H1 (cell line): ENCODE results near the gene JAKMIP2. TPM values are rescaled to one million over a fixed set of nuclear protein-coding genes. Genes with fewer than 3 reads are reported as not detected.

Source experiments
- CTCF ChIA-PET: fragments of 300-600 bp; sonication (Branson Sonifier 250); formaldehyde crosslinking; loops from one replicate; lab custom pipeline; 2021; ENCODE audit not compliant: partially characterized antibody; lab: Charles Lee
- POLR2A ChIA-PET: fragments of 300-600 bp; sonication (Branson Sonifier 250); formaldehyde crosslinking; loops from one replicate; lab custom pipeline; 2021; ENCODE audit warnings: inconsistent platforms; ENCODE audit not compliant: partially characterized antibody; lab: Charles Lee
- DNase-seq, 2 experiments: peaks; one replicate each; pipeline versions ENCODE4 v3.0.0 to v3.0.0-alpha.2; 2010 to 2022; ENCODE audit warnings: low spot score in 2 of 2, low read depth in 1 of 2, mixed read lengths in 1 of 2
- FAIRE-seq: peaks from 2 replicates; lab custom pipeline; 2011; peaks lifted over from hg19 to GRCh38; lab: Jason Lieb, UNC
- H2AFZ ChIP-seq: 2 replicates; pipeline ENCODE4 v1.8.1; 2012; ENCODE audit warnings: low read length, inconsistent platforms
- H2AK5ac ChIP-seq: 2 replicates; pipeline ENCODE4 v1.6.1; 2013; ENCODE audit warnings: low read depth, low read length
- H2BK120ac ChIP-seq: replicated peaks from 2 replicates; pipeline ENCODE3; 2013; ENCODE audit warnings: low read depth, low read length, inconsistent platforms
- H2BK12ac ChIP-seq: 2 replicates; pipeline ENCODE4 v1.6.1; 2013; ENCODE audit warnings: low read depth, low read length
- H2BK15ac ChIP-seq: 2 replicates; pipeline ENCODE4 v1.6.1; 2013; ENCODE audit warnings: low read length
- H2BK20ac ChIP-seq: 2 replicates; pipeline ENCODE4 v1.6.1; 2013; ENCODE audit warnings: low read length
- H2BK5ac ChIP-seq: 2 replicates; pipeline ENCODE4 v1.6.1; 2013; ENCODE audit warnings: low read depth, low read length
- H3K14ac ChIP-seq: 2 replicates; pipeline ENCODE4 v1.6.1; 2013; ENCODE audit warnings: inconsistent platforms; ENCODE audit not compliant: insufficient read length
- H3K18ac ChIP-seq: 2 replicates; pipeline ENCODE4 v1.6.1; 2013; ENCODE audit warnings: low read length; ENCODE audit errors: extremely low read depth
- H3K23ac ChIP-seq: 2 replicates; pipeline ENCODE4 v1.6.1; 2013; ENCODE audit warnings: inconsistent platforms; ENCODE audit not compliant: insufficient read length
- H3K23me2 ChIP-seq: 2 replicates; pipeline ENCODE4 v1.6.1; 2013; ENCODE audit warnings: low read depth, low read length
- H3K27ac ChIP-seq: 2 replicates; pipeline ENCODE4 v1.6.1; 2011; ENCODE audit warnings: low read depth, low read length, inconsistent platforms
- H3K27me3 ChIP-seq, 4 experiments: replicated peaks in 1 of 4; 1 replicate in 1 of 4; 2 replicates in 3 of 4; pipeline versions ENCODE4 v1.6.1 to v1.8.1; 2011 to 2013; ENCODE audit warnings: low read length in 3 of 4, mild to moderate bottlenecking in 3 of 4, inconsistent platforms in 2 of 4, mixed read lengths in 2 of 4, moderate library complexity in 1 of 4; ENCODE audit not compliant: control insufficient read depth in 3 of 4, insufficient read depth in 3 of 4; ENCODE audit errors: extremely low read depth in 1 of 4
- H3K36me3 ChIP-seq, 4 experiments: 2 replicates each; pipeline versions ENCODE4 v1.6.1 to v1.8.1; 2011 to 2013; ENCODE audit warnings: mild to moderate bottlenecking in 4 of 4, low read length in 3 of 4, moderate library complexity in 2 of 4, control low read depth in 1 of 4, inconsistent platforms in 1 of 4; ENCODE audit not compliant: insufficient read depth in 4 of 4, control insufficient read depth in 2 of 4
- H3K4ac ChIP-seq: replicated peaks from 2 replicates; pipeline ENCODE3; 2013; ENCODE audit warnings: low read length, low read depth, mixed read lengths, inconsistent platforms; ENCODE audit not compliant: insufficient read length
- H3K4me1 ChIP-seq, 4 experiments: replicated peaks in 1 of 4; 1 replicate in 1 of 4; 2 replicates in 3 of 4; pipeline versions ENCODE4 v1.6.1 to v1.8.1; 2011 to 2013; ENCODE audit warnings: low read length in 3 of 4, inconsistent platforms in 2 of 4, mixed read lengths in 1 of 4; ENCODE audit not compliant: insufficient read depth in 4 of 4, control insufficient read depth in 3 of 4
- H3K4me2 ChIP-seq, 2 experiments: 2 replicates each; pipeline versions ENCODE4 v1.6.1 to v1.8.1; 2011 to 2013; ENCODE audit warnings: low read depth in 2 of 2, low read length in 2 of 2, control low read depth in 1 of 2, inconsistent platforms in 1 of 2, mild to moderate bottlenecking in 1 of 2; ENCODE audit not compliant: insufficient read depth in 1 of 2
- H3K4me3 ChIP-seq, 4 experiments: fragments of 200-600, 300-600 bp in 1 of 4; sonication (generic), shearing (Covaris generic), sonication (Bioruptor Twin) in 1 of 4; 2 replicates each; pipeline versions ENCODE4 v1.5.1 to v1.8.1; 2011 to 2016; ENCODE audit warnings: low read length in 4 of 4, low read depth in 3 of 4, control low read depth in 2 of 4, inconsistent platforms in 2 of 4, mild to moderate bottlenecking in 2 of 4, mixed read lengths in 1 of 4, moderate library complexity in 1 of 4; ENCODE audit not compliant: insufficient read depth in 2 of 4; ENCODE audit errors: extremely low read depth in 1 of 4
- H3K56ac ChIP-seq: replicated peaks from 2 replicates; pipeline ENCODE3; 2013; ENCODE audit warnings: low read depth, mild to moderate bottlenecking, mixed read lengths, low read length, inconsistent platforms; ENCODE audit not compliant: insufficient read length
- H3K79me1 ChIP-seq: 2 replicates; pipeline ENCODE4 v1.6.1; 2013; ENCODE audit warnings: low read depth, low read length, control low read depth
- H3K79me2 ChIP-seq, 2 experiments: 2 replicates each; pipeline versions ENCODE4 v1.6.1 to v1.8.1; 2012 to 2013; ENCODE audit warnings: low read length in 2 of 2, mild to moderate bottlenecking in 2 of 2, inconsistent platforms in 1 of 2; ENCODE audit not compliant: insufficient read depth in 2 of 2, control insufficient read depth in 1 of 2
- H3K9ac ChIP-seq, 4 experiments: replicated peaks in 1 of 4; 1 replicate in 1 of 4; 2 replicates in 3 of 4; pipeline versions ENCODE4 v1.6.1 to v1.8.1; 2011 to 2013; ENCODE audit warnings: low read depth in 3 of 4, low read length in 3 of 4, control low read depth in 2 of 4, mild to moderate bottlenecking in 2 of 4, moderate library complexity in 2 of 4, inconsistent platforms in 1 of 4; ENCODE audit errors: extremely low read depth in 1 of 4
- H3K9me3 ChIP-seq, 2 experiments: 2 replicates each; pipeline versions ENCODE4 v1.6.1 to v1.8.1; 2012 to 2013; ENCODE audit warnings: mild to moderate bottlenecking in 2 of 2, moderate library complexity in 2 of 2, control low read depth in 1 of 2, inconsistent platforms in 1 of 2, low read depth in 1 of 2, low read length in 1 of 2, mixed read lengths in 1 of 2; ENCODE audit not compliant: insufficient read depth in 2 of 2
- H4K20me1 ChIP-seq, 2 experiments: replicated peaks in 1 of 2; 2 replicates each; pipeline versions ENCODE3 to v1.8.1; 2011 to 2013; ENCODE audit warnings: inconsistent platforms in 2 of 2, low read length in 2 of 2, mild to moderate bottlenecking in 1 of 2; ENCODE audit not compliant: insufficient read depth in 2 of 2, control insufficient read depth in 1 of 2
- H4K5ac ChIP-seq: 2 replicates; pipeline ENCODE4 v1.6.1; 2013; ENCODE audit warnings: low read length, low read depth, mixed read lengths, inconsistent platforms; ENCODE audit not compliant: insufficient read length
- H4K8ac ChIP-seq: 2 replicates; pipeline ENCODE4 v1.8.0; 2013; ENCODE audit warnings: mild to moderate bottlenecking, moderate library complexity, low read length, inconsistent platforms; ENCODE audit not compliant: insufficient read depth; ENCODE audit errors: extremely low read depth
- H4K91ac ChIP-seq: replicated peaks from 2 replicates; pipeline ENCODE3; 2013; ENCODE audit warnings: low read length, mixed read lengths, inconsistent platforms; ENCODE audit not compliant: insufficient read length
- CEBPB ChIP-seq: IDR thresholded peaks from 2 replicates; pipeline ENCODE4 v1.6.1; 2012; ENCODE audit warnings: low read depth, low read length
- CHD1 ChIP-seq: IDR thresholded peaks from 2 replicates; pipeline ENCODE4 v1.6.1; 2012; ENCODE audit warnings: low read depth, low read length, improper control_type of control experiment
- JUND ChIP-seq: IDR thresholded peaks from 2 replicates; pipeline ENCODE4 v1.6.1; 2011; ENCODE audit warnings: mild to moderate bottlenecking, improper control_type of control experiment, low read length
- MAX ChIP-seq: IDR thresholded peaks from 2 replicates; pipeline ENCODE4 v1.6.1; 2012; ENCODE audit warnings: inconsistent platforms
- RAD21 ChIP-seq, 2 experiments: IDR thresholded peaks in 1 of 2; conservative IDR thresholded peaks in 1 of 2; 2 replicates each; pipeline ENCODE4 v1.6.1; 2011; ENCODE audit warnings: low read depth in 2 of 2, low read length in 2 of 2, improper control_type of control experiment in 1 of 2, inconsistent platforms in 1 of 2, mild to moderate bottlenecking in 1 of 2, moderate library complexity in 1 of 2
- SIRT6 ChIP-seq: IDR thresholded peaks from one replicate; pipeline ENCODE4 v1.7.1; 2012; ENCODE audit warnings: low read length, inconsistent platforms
- SIX5 ChIP-seq: IDR thresholded peaks from 2 replicates; pipeline ENCODE4 v1.6.1; 2011; ENCODE audit warnings: mild to moderate bottlenecking, low read depth, low read length
- WGBS, 2 experiments: shearing (Covaris generic) in 1 of 2; methylation state at CpG; one replicate each; pipeline versions ENCODE4 v1.1.6 to v1.1.7; 2013 to 2015; ENCODE audit warnings: low lambda C conversion rate in 2 of 2, mixed read lengths in 2 of 2, inconsistent platforms in 1 of 2, low coverage in 1 of 2, missing lambda C conversion rate in 1 of 2; ENCODE audit not compliant: insufficient replicate concordance in 2 of 2, insufficient coverage in 1 of 2, insufficient read length in 1 of 2; ENCODE audit errors: extremely low coverage in 1 of 2, missing lambda C conversion rate in 1 of 2; 5-methylcytosine and 5-hydroxymethylcytosine counted together
- polyA plus RNA-seq, 7 experiments: library from polyadenylated mRNA; depleted of rRNA in 3 of 7; stranded (reverse) in 5 of 7; unstranded in 2 of 7; fragments of >200 nt in 5 of 7; fragments of 200-250 nt in 2 of 7; gene quantifications; 1 replicate in 5 of 7; 2 replicates in 1 of 7; 4 replicates in 1 of 7; pipeline versions ENCODE4 v1.2.1 to v1.2.3, GENCODE V29; 2011 to 2013; ENCODE audit warnings: missing spikeins in 2 of 7, mixed read lengths in 2 of 7
- total RNA-seq: library from RNA; stranded (reverse); fragmentation: NEBNext Ultra II Directional; extraction: Animal tissue kit (Norgen Biotek cat#: 25700); gene quantifications from 2 replicates; pipeline ENCODE4 v1.2.1, GENCODE V29; 2021

The JAKMIP2 gene
- total and polyA plus RNA-seq, 2 of the 8 experiments (the other 6 are each of a cell fraction or from before 2014, with no cell fraction given) = 2.4 to 13.6 TPM

- Histone ChIP-seq H3K79me1 (no peaks in the 10 kb centered on the region), H2BK15ac (no peak overlapping the region), H3K4ac (no peak overlapping the region), H3K18ac (no peak overlapping the region), H3K56ac (no peak overlapping the region), H3K14ac (no peak overlapping the region), H4K20me1 (no peaks in the 10 kb centered on the region), H2BK20ac (no peak overlapping the region), H2AFZ (no peak overlapping the region), H4K8ac (no peak overlapping the region), H3K9me3 (no peaks in the 10 kb centered on the region), H2BK5ac (no peak overlapping the region), H3K36me3 (no peaks in the 10 kb centered on the region), H2BK120ac (no peak overlapping the region), H3K9ac (no peak overlapping the region), H3K27me3 (no peaks in the 10 kb centered on the region; a peak in 1 of 7 replicates), H3K23ac (no peak overlapping the region), H3K79me2 (peaks cover 0 to 8% of the 10 kb centered on the region in 2 experiments; a peak in 2 of 4 replicates), H2BK12ac (no peak overlapping the region), H3K27ac (no peak overlapping the region), H4K91ac (no peak overlapping the region), H2AK5ac (no peak overlapping the region), H4K5ac (no peak overlapping the region), H3K4me3 (no peak overlapping the region), H3K23me2 (peaks cover 2% of the 10 kb centered on the region; the same call in 1 of the 2 replicates), H3K4me2 (no peak overlapping the region), H3K4me1 (peaks cover 5 to 15% (median 10%) of the 10 kb centered on the region in 4 experiments; a peak in 6 of 7 replicates)
- DNase-seq (no peak), FAIRE-seq (no peak)
- ChIA-PET CTCF (interaction anchor here (0.6 to 7.7 kb wide), 8 partner anchors 14 to 265 kb away, joined by 3 to 83 read pairs (median 3); partner anchors contain the start of gene DPYSL3), POLR2A (interaction anchor here (1.1 to 6.6 kb wide), 2 partner anchors 103 kb away, joined by 5 to 47 read pairs; no protein-coding TSS in a partner anchor)
- no peak for TF ChIP-seq SIX5
- TF ChIP-seq CHD1 = no peak
- no peak for TF ChIP-seq CEBPB
- TF ChIP-seq RAD21 (IDR thresholded peaks at IDR 0.05 in 1 of 2, conservative IDR thresholded peaks at IDR 0.05 in 1 of 2; ENCODE audit: low read depth in 2 of 2, low read length in 2 of 2) = no peak
- no peak for TF ChIP-seq SIRT6
- TF ChIP-seq JUND = no peak
- no peak for TF ChIP-seq MAX
- 87% methylated on average over 7 of the region's 7 CpGs; no CpG with 5 or more reads in 1 of the 2 experiments for WGBS, 2 experiments
These were observed 227.4 kb downstream of the JAKMIP2 start for GRCh38 chr5:147555176-147555575.
